IMR-90 (cell line): ENCODE data around the gene NRP2. TPM values are rescaled to one million over a fixed set of nuclear protein-coding genes. Genes with fewer than 3 reads are reported as not detected.

Experiments
- ATAC-seq: fragments of 200-7000 bp; cut with Tn5 transposase; 2 replicates; pipeline ENCODE4 v1.9.1; 2020; ENCODE audit warnings: low read depth, mild to moderate bottlenecking, moderate library complexity
- BruUV-seq: library from RNA; stranded (reverse); fragments of 400-500 nt; replicated peaks from 2 replicates; lab custom pipeline; 2021; lab: Mats Ljungman, UMichigan
- CTCF ChIA-PET: fragments of 300-600 bp; formaldehyde crosslinking; extraction: SDS; loops from one replicate; lab custom pipeline; 2021; ENCODE audit warnings: antibody characterized with exemption; lab: Yijun Ruan, JAX
- POLR2A ChIA-PET: fragments of 300-600 bp; sonication (Branson Sonifier 250); formaldehyde crosslinking; loops from one replicate; lab custom pipeline; 2022; ENCODE audit warnings: antibody characterized with exemption; ENCODE audit not compliant: unreplicated experiment; lab: Charles Lee
- DNase-seq: peaks from one replicate; pipeline ENCODE4 v3.0.0; 2013
- H2AFZ ChIP-seq: replicated peaks from 2 replicates; pipeline ENCODE3; 2013; ENCODE audit warnings: low read length, mild to moderate bottlenecking; ENCODE audit not compliant: poor library complexity
- H2AK5ac ChIP-seq: 2 replicates; pipeline ENCODE4 v1.6.1; 2013; ENCODE audit warnings: low read depth, low read length, inconsistent platforms
- H2AK9ac ChIP-seq: replicated peaks from 2 replicates; pipeline ENCODE3; 2013; ENCODE audit warnings: mild to moderate bottlenecking, low read depth, low read length, moderate library complexity; ENCODE audit not compliant: poor library complexity
- H2BK120ac ChIP-seq: 2 replicates; pipeline ENCODE4 v1.6.1; 2013; ENCODE audit warnings: low read depth, low read length, inconsistent platforms
- H2BK15ac ChIP-seq: 3 replicates; pipeline ENCODE4 v1.6.1; 2013; ENCODE audit warnings: low read depth, low read length, inconsistent platforms
- H2BK20ac ChIP-seq: 2 replicates; pipeline ENCODE4 v1.6.1; 2013; ENCODE audit warnings: low read depth, mild to moderate bottlenecking, inconsistent platforms, low read length, moderate library complexity
- H2BK5ac ChIP-seq: 2 replicates; pipeline ENCODE4 v1.6.1; 2013; ENCODE audit warnings: mild to moderate bottlenecking, low read depth, low read length, inconsistent platforms; ENCODE audit not compliant: poor library complexity, severe bottlenecking
- H3K14ac ChIP-seq: replicated peaks from 2 replicates; pipeline ENCODE4 v1.6.1; 2013; ENCODE audit warnings: low read depth, low read length, inconsistent platforms
- H3K18ac ChIP-seq: 2 replicates; pipeline ENCODE4 v1.6.1; 2013; ENCODE audit warnings: low read depth, low read length, control low read depth
- H3K23ac ChIP-seq: 2 replicates; pipeline ENCODE4 v1.6.1; 2013; ENCODE audit warnings: low read depth, low read length, inconsistent platforms
- H3K27ac ChIP-seq: 2 replicates; pipeline ENCODE4 v1.5.1; 2013; ENCODE audit warnings: mild to moderate bottlenecking, control low read depth, low read length; ENCODE audit not compliant: insufficient read depth
- H3K27me3 ChIP-seq: 2 replicates; pipeline ENCODE4 v1.6.1; 2013; ENCODE audit warnings: low read length; ENCODE audit not compliant: control insufficient read depth, insufficient read depth
- H3K36me3 ChIP-seq: 2 replicates; pipeline ENCODE4 v1.6.1; 2013; ENCODE audit warnings: low read length, mixed read lengths; ENCODE audit not compliant: control insufficient read depth, insufficient read depth
- H3K4ac ChIP-seq: 2 replicates; pipeline ENCODE4 v1.6.1; 2013; ENCODE audit warnings: low read depth, low read length, inconsistent platforms
- H3K4me1 ChIP-seq: 2 replicates; pipeline ENCODE4 v1.6.1; 2013; ENCODE audit warnings: low read length, mixed read lengths; ENCODE audit not compliant: control insufficient read depth, insufficient read depth
- H3K4me2 ChIP-seq: 2 replicates; pipeline ENCODE4 v1.6.1; 2013; ENCODE audit warnings: low read depth, mild to moderate bottlenecking, control low read depth, low read length, moderate library complexity
- H3K4me3 ChIP-seq: 2 replicates; pipeline ENCODE4 v1.5.1; 2013; ENCODE audit warnings: low read depth, mild to moderate bottlenecking, control low read depth, low read length, moderate library complexity; ENCODE audit not compliant: insufficient read depth
- H3K56ac ChIP-seq: 2 replicates; pipeline ENCODE4 v1.6.1; 2013; ENCODE audit warnings: low read length, inconsistent platforms; ENCODE audit not compliant: insufficient read depth; ENCODE audit errors: extremely low read depth
- H3K79me1 ChIP-seq, 2 experiments: 2 replicates each; pipeline ENCODE4 v1.6.1; 2013; ENCODE audit warnings: low read length in 2 of 2, inconsistent platforms in 1 of 2, low read depth in 1 of 2
- H3K9ac ChIP-seq: 2 replicates; pipeline ENCODE4 v1.6.1; 2013; ENCODE audit warnings: low read depth, low read length, control low read depth
- H3K9me1 ChIP-seq: 2 replicates; pipeline ENCODE4 v1.6.1; 2013; ENCODE audit warnings: low read length, inconsistent platforms; ENCODE audit not compliant: insufficient read depth
- H3K9me3 ChIP-seq: 2 replicates; pipeline ENCODE4 v1.6.1; 2013; ENCODE audit warnings: low read length; ENCODE audit not compliant: control insufficient read depth, insufficient read depth
- H4K20me1 ChIP-seq: 2 replicates; pipeline ENCODE4 v1.6.1; 2013; ENCODE audit warnings: low read length, inconsistent platforms; ENCODE audit not compliant: insufficient read depth
- H4K5ac ChIP-seq: 2 replicates; pipeline ENCODE4 v1.6.1; 2013; ENCODE audit warnings: mild to moderate bottlenecking, low read depth, low read length, control low read depth
- H4K8ac ChIP-seq, 2 experiments: 2 replicates each; pipeline ENCODE4 v1.6.1; 2013; ENCODE audit warnings: low read depth in 2 of 2, low read length in 2 of 2, control low read depth in 1 of 2, inconsistent platforms in 1 of 2
- H4K91ac ChIP-seq: 2 replicates; pipeline ENCODE4 v1.6.1; 2013; ENCODE audit warnings: low read depth, low read length, inconsistent platforms; ENCODE audit not compliant: insufficient read depth
- BHLHE40 ChIP-seq: fragments of 150-350 bp; IDR thresholded peaks from 2 replicates; pipeline ENCODE4 v1.6.1; 2016; ENCODE audit warnings: mild to moderate bottlenecking, low read depth, low read length
- CEBPB ChIP-seq: IDR thresholded peaks from 2 replicates; pipeline ENCODE4 v1.6.1; 2012; ENCODE audit warnings: low read depth, low read length, improper control_type of control experiment
- CHD1 ChIP-seq: IDR thresholded peaks from 2 replicates; pipeline ENCODE4 v1.6.1; 2012; ENCODE audit warnings: low read depth, low read length, improper control_type of control experiment
- CTCF ChIP-seq: conservative IDR thresholded peaks from 2 replicates; pipeline ENCODE4 v1.5.1; 2012; ENCODE audit warnings: mild to moderate bottlenecking, low read depth, low read length, improper control_type of control experiment
- FOS ChIP-seq: fragments of 150-350 bp; IDR thresholded peaks from 2 replicates; pipeline ENCODE4 v1.6.1; 2016; ENCODE audit warnings: low read depth, low read length
- MAFK ChIP-seq: IDR thresholded peaks from 2 replicates; pipeline ENCODE4 v1.6.1; 2012; ENCODE audit warnings: low read depth, low read length, improper control_type of control experiment
- MXI1 ChIP-seq: IDR thresholded peaks from 2 replicates; pipeline ENCODE4 v1.6.1; 2012; ENCODE audit warnings: low read depth, mild to moderate bottlenecking, low read length, moderate library complexity, borderline replicate concordance
- NFE2L2 ChIP-seq: fragments of 150-350 bp; IDR thresholded peaks from 2 replicates; pipeline ENCODE4 v1.6.1; 2016; ENCODE audit warnings: low read depth, mild to moderate bottlenecking, low read length
- RAD21 ChIP-seq: IDR thresholded peaks from 2 replicates; pipeline ENCODE4 v1.6.1; 2012; ENCODE audit warnings: low read length, improper control_type of control experiment
- RCOR1 ChIP-seq: IDR thresholded peaks from 2 replicates; pipeline ENCODE4 v1.6.1; 2012; ENCODE audit warnings: mild to moderate bottlenecking, low read length, improper control_type of control experiment; ENCODE audit not compliant: insufficient replicate concordance
- RFX5 ChIP-seq: IDR thresholded peaks from 2 replicates; pipeline ENCODE4 v1.8.0; 2012; ENCODE audit warnings: low read depth, mild to moderate bottlenecking, low read length, moderate library complexity
- SMC3 ChIP-seq: fragments of 150-350 bp; IDR thresholded peaks from 2 replicates; pipeline ENCODE4 v1.6.1; 2016; ENCODE audit warnings: low read depth, mild to moderate bottlenecking, antibody characterized with exemption, low read length, moderate library complexity
- USF2 ChIP-seq: fragments of 150-350 bp; IDR thresholded peaks from 2 replicates; pipeline ENCODE4 v1.6.1; 2017; ENCODE audit warnings: mild to moderate bottlenecking, antibody characterized with exemption, low read length, low read depth
- WGBS, 2 experiments: methylation state at CpG; one replicate each; pipeline versions ENCODE4 v1.1.5 to v1.1.7; 2013; ENCODE audit warnings: missing lambda C conversion rate in 2 of 2; ENCODE audit not compliant: insufficient read length in 1 of 2; ENCODE audit errors: extremely low coverage in 2 of 2; 5-methylcytosine and 5-hydroxymethylcytosine counted together
- dilution Hi-C: fragments of 300-500 bp; cut with HindIII; formaldehyde crosslinking; loops from one replicate; pipeline ENCODE4 v1.14.3; 2018; ENCODE audit warnings: low sequenced_read_pairs; ENCODE audit not compliant: unreplicated experiment
- in situ Hi-C: fragments of 300-500 bp; cut with MboI; formaldehyde crosslinking; loops from 3 replicates; pipeline ENCODE4 v1.14.3; 2019; ENCODE audit warnings: low sequenced_read_pairs, inconsistent platforms, mixed read lengths
- intact Hi-C: fragments of 100-400 bp; cut with micrococcal nuclease; formaldehyde crosslinking; loops from 2 replicates; pipeline ENCODE4 v1.10.0; 2022
- polyA plus RNA-seq, 3 experiments: library from polyadenylated mRNA; depleted of rRNA; stranded (reverse); fragments of >200 nt; gene quantifications; 2 replicates each; pipeline ENCODE4 v1.2.3, GENCODE V29; 2012; ENCODE audit warnings: low replicate concordance in 1 of 3
- total RNA-seq: library from RNA; depleted of rRNA; stranded (reverse); fragments of >200 nt; gene quantifications from 2 replicates; pipeline ENCODE4 v1.2.3, GENCODE V29; 2012

The NRP2 gene
- total and polyA plus RNA-seq, 2 of the 4 experiments (the other 2 are of a cell fraction), result 46.4 to 51.3 TPM

- Histone ChIP-seq H2BK20ac (peak overlapping the region; percentile 17; the same call in 1 of the 2 replicates), H4K91ac (no peak overlapping the region), H3K27ac (peak overlapping the region; percentile 95; the same call in 1 of the 2 replicates), H4K20me1 (no peaks in the 10 kb centered on the region), H3K79me1 (no peaks in the 10 kb centered on the region), H4K8ac (no peak overlapping the region), H3K56ac (no peak overlapping the region), H3K9me3 (peaks cover 12% of the 10 kb centered on the region), H3K27me3 (no peaks in the 10 kb centered on the region), H3K18ac (peak overlapping the region; percentile 87; the same call in 1 of the 2 replicates), H2AK5ac (no peak overlapping the region), H3K9me1 (peaks cover 25% of the 10 kb centered on the region), H3K4me1 (peaks cover 28% of the 10 kb centered on the region), H3K14ac (no peak overlapping the region), H2BK15ac (no peak overlapping the region), H2BK5ac (peak overlapping the region; percentile 39), H3K9ac (no peak overlapping the region; the same call in 1 of the 2 replicates), H3K4me3 (no peak overlapping the region), H2BK120ac (no peak overlapping the region), H2AFZ (no peak overlapping the region), H4K5ac (peak overlapping the region; percentile 37; the same call in 1 of the 2 replicates), H3K23ac (no peak overlapping the region), H2AK9ac (no peak overlapping the region), H3K4ac (0 out of 2 replicates have a peak overlapping the region, but pooled peaks have one; percentile 15), H3K36me3 (peaks cover 24% of the 10 kb centered on the region), H3K4me2 (peak overlapping the region; percentile 18; the same call in 1 of the 2 replicates)
- POLR2A ChIA-PET, result interaction anchor here (0.7 kb wide), 1 partner anchor 28 kb away, joined by 11 read pairs; no protein-coding TSS in a partner anchor
- in situ Hi-C loops, result no loop called here
- dilution Hi-C loops, result no loop called here
- ATAC-seq, result peak; percentile 44
- TF ChIP-seq BHLHE40 (no peak), SMC3 (no peak), NFE2L2 (no peak), MAFK (no peak), RCOR1 (no peak), RFX5 (no peak), FOS (no peak), CTCF (no peak), USF2 (no peak), MXI1 (no peak), CHD1 (no peak), CEBPB (no peak), RAD21 (no peak)
- WGBS, 2 experiments, result no CpG with 5 or more reads among the region's 4 CpGs
- no TSS peak for BruUV-seq
- intact Hi-C loops, result no loop called here
- CTCF ChIA-PET, result no interaction called here
- DNase-seq, result peak; percentile 52
Measured at GRCh38 chr2:205797866-205798265, 115.6 kb downstream of the NRP2 start.
